Pons (tissue), 1 donor: ENCODE results near the gene HOXB7.

Experiments
- DNase-seq: peaks from one replicate; pipeline ENCODE4 v3.0.0-alpha.2; 2016; ENCODE audit warnings: low spot score

HOXB7 gene

DNA sequence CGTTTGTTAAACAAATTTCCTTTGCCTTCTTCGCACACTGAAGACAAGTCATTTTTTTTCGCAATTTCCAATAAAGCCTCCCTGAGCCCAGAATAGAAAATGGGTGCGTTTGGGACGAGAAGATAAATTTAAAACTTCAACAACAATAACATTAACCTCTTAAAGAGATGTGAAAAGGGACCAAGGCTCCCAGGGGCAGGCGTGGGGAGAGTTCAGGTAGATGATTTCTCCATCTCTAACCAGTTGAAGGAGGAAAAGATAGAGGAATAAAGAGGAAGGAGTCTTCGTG lies 31.4 kb downstream of the HOXB7 start:
- no peak for DNase-seq

GRCh38 chr17:48578616-48579470 lies 32.0 kb downstream of the HOXB7 start:
- no peak for DNase-seq

- no peak for DNase-seq
These were observed 32.7 kb downstream of the HOXB7 start, which contains the start of gene HOXB4 for GRCh38 chr17:48577946-48578615. Gene HOXB4, minus strand, starts transcription at chr17:48578350. Its CDS starts 31 bp downstream, at chr17:48578319.

GRCh38 chr17:48577330-48577945 lies 33.4 kb downstream of the HOXB7 start:
- DNase-seq: no peak

DNA sequence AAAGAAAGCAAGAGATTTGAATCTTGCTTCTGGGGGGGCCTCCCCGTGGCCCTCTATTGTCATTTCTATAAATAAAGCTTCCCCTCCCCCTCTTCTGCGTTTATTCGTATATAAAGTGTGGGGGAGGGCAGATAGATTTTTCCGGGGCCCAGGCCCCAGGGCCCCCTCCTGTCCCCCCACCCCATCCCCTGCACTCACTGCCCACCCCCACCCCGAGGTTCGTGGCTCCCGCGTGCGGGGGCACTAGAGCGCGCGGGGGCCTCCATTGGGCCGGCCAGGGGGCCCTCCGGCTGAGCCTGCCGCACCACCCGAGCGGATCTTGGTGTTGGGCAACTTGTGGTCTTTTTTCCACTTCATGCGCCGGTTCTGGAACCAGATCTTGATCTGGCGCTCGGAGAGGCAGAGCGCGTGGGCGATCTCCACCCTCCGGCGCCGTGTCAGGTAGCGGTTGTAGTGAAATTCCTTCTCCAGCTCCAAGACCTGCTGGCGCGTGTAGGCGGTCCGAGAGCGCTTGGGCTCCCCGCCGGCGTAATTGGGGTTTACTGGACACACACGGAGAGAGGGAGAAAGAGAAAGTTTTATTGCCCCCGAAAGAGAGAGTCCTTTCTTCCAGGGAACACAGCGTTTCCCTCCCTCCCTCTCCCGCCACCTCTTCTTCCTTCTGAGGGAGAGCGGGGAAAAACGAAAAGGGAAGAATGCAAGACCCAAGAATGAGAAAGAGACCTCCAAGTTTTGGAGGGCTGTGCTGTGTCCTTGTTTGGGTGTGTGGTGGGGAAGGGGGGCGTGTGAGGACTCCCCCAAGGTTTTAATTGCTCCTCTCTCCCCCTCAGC lies 34.1 kb downstream of the HOXB7 start:
- no peak for DNase-seq

DNA sequence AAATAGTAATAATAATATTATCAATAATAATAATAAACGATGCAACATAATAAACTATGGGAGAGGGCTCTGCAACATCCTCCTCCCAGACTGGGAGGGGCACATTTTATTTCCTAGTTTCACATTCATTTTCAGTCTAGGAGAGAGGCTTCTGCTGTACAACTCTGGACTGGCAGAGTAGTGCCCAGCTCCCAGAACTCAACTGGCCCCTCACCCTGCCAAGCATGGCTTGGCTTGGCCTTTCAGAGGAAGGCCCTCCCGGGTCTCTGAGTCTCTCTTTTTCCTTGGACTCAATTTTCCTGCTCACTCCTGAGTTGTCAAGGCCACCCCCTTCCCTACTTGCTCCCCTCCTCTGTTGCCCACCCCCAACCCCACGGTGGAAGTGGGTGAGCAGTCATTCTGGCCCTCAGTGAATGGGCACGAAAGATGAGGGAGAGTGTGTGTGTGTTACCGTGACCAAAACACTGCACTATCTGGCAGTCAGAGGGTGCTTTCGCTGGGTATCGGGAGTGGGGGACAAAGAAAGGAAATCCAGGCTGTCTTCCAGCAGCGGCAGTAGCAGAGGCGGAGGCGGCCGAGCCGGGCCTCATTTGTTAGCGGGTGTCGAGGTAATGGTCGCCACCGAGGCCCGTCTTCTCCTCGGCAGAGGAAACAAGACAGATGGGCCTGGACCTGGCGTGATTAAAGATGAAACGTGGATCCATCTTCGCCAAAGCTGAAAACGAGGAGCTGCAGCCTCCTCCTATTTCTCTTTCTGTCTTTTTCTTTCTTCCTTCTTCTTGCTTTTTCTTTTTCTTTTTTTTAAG lies 34.9 kb downstream of the HOXB7 start:
- DNase-seq: no peak

- DNase-seq: no peak
These were observed 35.7 kb downstream of the HOXB7 start for GRCh38 chr17:48575066-48575582.

DNA sequence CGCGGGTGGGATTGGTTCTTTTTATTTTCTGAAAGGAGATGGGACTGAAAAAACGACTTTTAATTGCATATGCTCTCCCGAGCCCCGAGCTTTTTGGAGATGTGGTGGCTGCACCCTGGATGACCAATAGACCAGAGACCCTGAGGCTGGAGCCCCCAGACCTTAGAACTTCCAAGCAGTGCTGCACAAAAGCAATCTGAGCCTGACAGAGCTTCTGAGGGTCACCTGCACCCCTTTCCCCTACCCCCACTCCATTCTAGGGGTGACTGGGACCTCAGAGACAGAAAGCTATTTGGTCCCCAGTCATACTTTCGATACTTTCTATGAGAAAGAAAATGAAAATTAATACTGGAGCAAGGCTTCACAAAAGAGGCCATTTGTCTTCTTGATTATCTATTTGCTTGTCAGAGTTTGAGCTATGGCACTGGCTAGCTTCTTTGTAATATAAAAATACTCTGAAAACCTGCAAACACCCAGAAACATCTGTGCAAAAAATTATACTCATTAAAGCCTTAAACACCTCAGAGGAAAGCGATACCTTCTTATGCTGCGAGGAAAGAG lies 36.2 kb downstream of the HOXB7 start:
- DNase-seq: no peak

- no peak for DNase-seq
These were observed 38.9 kb downstream of the HOXB7 start for GRCh38 chr17:48571826-48572417.

GRCh38 chr17:48571024-48571818 lies 39.6 kb downstream of the HOXB7 start:
- DNase-seq: no peak

DNA sequence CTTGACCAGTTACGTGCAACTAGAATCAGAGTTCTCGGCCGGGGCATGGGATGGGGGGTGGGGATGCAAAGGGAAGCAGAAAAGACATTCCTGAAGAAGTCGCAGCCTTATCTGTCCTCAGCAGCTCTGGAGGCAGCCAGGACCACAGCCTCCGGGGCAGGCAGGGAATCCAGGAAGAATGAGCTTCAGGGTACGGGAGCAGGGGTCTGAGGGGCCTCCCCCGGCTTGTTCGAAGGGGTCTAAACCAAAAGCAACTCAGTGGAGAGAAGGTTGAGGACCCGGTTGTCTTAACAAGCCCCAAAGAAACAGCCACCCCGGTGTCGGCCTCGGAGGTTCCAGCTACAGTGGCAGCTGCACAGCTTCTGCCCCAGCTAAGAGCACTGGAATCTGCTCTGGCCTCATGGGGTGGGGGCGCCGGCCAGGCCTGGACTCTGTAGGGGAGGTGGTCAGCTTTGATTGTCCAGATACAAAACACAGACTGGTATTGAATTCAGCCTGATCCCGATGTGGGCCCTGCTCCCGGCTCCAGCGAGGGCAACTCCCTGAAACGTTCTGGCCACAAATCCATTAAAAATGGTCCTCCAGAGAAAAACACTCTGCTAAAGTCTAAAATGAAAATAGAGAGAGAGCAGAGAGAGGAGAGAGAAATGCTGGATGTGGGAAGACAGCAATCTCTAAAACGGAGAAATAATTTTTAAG lies 40.3 kb downstream of the HOXB7 start:
- no peak for DNase-seq

GRCh38 chr17:48569674-48570324 lies 41.0 kb downstream of the HOXB7 start:
- DNase-seq: no peak

DNA sequence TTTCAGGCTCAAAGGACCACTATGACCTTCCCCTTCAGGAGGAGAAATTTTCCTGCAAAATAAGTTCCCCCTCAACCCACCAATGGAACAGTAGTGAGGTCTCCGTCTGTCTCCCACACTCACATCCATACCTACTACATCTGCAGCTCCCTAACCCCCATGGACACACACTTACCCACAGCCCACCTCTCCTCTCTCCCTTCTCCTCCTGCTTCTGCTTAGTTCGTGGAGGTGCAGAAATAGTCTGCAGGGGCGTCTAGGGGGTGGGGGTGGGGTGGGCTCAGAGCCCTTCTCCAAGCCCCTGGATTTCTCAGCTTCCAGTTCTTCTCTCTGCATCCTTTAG lies 41.6 kb downstream of the HOXB7 start:
- DNase-seq: no peak

DNA sequence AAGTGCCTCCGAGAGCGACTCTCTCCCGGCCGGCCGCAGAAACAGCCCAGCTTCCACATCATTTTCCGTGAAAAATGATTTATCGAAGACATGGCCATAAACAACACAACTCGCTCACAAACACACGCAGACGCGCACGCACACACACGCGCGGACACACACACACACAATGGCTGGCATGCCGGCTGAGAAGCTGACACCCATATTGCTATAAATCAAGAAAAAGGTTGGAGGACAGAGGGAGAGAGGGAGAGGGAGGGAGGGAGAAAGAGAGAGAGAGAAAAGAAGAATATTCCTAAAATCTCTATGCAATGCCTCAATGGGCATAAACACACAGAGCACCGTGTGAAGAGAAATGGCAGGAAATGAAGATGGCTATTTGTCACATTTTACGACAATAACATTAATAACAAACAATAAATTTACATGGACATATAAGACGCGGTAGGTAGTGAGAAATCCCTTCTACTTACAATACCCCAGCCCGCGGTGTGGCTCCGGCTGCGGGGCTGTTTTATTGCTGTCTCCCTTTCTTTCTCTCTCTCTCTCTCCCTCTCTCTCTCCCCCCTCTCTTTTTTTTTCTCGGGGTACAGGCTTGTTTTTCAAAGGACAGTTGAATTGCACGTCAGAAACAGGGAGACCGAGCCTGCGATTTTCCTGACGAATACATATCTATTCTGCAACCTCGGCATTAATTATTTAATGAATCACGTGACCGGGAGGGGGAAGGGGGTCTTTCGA lies 42.1 kb downstream of the HOXB7 start:
- DNase-seq: no peak

GRCh38 chr17:48567646-48568354 lies 43.0 kb downstream of the HOXB7 start:
- DNase-seq: no peak

DNA sequence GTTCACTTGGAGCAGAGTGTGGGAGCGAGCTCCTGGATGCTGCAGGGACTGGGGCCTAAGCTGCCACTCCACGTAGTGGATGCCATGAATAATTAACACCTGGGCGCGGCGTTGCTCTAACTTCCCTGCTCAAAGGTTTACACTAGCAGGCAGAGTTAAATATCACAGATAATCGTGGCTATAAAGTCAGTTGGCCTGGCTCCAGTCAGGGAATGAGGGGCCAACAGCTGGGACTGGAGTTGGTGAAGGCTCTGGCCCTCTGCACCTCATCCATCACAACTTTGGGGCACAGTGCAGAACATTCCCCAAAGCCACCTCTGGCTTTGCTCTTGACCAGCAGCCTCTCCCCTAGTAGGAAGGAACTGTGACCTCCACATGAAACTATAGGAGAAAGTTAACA lies 43.6 kb downstream of the HOXB7 start:
- DNase-seq: no peak

DNA sequence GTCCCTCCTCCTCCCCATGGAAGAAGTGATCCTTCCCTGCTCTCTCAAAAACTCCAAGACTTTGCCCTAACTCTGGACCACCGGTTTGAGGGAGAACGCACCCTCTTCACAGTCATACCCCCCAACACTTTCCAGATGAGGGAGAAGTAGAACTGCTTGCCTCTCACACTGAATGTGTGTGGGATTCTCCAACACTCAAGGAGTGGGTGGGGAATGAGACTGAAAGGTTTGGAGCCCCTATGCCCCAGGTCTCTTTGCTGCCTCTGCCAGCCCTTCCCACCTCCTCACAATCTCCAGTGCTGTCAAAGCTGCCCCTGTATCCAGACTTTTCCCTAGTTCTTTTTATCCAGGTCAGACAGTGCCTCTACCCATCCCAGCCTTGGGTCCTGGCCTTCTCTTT lies 44.1 kb downstream of the HOXB7 start:
- no peak for DNase-seq
